Measurements from ENCODE around the gene TMED3.

DNA sequence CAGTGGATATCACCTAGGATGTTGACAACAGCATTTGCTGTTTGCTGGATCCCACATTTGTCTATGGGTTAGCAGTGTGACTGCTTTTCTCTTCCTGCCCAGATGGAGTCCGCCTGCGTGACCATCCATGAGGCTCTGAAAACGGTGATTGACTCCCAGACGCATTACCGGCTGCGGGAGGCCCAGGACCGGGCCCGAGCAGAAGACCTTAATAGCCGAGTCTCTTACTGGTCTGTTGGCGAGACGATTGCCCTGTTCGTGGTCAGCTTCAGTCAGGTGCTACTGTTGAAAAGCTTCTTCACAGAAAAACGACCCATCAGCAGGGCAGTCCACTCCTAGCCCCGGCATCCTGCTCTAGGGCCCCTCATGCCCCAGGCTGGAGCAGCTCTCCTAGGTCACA lies 11.0 kb downstream of the TMED3 start:
- TF ChIP-seq, protein P1, sequence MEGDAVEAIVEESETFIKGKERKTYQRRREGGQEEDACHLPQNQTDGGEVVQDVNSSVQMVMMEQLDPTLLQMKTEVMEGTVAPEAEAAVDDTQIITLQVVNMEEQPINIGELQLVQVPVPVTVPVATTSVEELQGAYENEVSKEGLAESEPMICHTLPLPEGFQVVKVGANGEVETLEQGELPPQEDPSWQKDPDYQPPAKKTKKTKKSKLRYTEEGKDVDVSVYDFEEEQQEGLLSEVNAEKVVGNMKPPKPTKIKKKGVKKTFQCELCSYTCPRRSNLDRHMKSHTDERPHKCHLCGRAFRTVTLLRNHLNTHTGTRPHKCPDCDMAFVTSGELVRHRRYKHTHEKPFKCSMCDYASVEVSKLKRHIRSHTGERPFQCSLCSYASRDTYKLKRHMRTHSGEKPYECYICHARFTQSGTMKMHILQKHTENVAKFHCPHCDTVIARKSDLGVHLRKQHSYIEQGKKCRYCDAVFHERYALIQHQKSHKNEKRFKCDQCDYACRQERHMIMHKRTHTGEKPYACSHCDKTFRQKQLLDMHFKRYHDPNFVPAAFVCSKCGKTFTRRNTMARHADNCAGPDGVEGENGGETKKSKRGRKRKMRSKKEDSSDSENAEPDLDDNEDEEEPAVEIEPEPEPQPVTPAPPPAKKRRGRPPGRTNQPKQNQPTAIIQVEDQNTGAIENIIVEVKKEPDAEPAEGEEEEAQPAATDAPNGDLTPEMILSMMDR (conservative IDR thresholded peaks at IDR 0.05): no peak
- no peak for TF ChIP-seq EZH2 (IDR thresholded peaks at IDR 0.05; ENCODE audit: low read depth)

Data from PC-9 (cell line).